Effector CD8-positive, alpha-beta T cell (primary cell): ENCODE data around the gene PAIP1.
"Not testable (repeated sequence)": the region's sequence is repeated elsewhere in the genome, so short reads cannot be mapped to it uniquely, and the experiment has no call there.

Experiments
- DNase-seq: peaks from one replicate; lab custom pipeline; 2025; lab: John Stamatoyannopoulos, UW
- total RNA-seq, 4 experiments: gene quantifications; one replicate each; lab custom pipeline; 2026; lab: John Stamatoyannopoulos, UW

Gene PAIP1, protein sequence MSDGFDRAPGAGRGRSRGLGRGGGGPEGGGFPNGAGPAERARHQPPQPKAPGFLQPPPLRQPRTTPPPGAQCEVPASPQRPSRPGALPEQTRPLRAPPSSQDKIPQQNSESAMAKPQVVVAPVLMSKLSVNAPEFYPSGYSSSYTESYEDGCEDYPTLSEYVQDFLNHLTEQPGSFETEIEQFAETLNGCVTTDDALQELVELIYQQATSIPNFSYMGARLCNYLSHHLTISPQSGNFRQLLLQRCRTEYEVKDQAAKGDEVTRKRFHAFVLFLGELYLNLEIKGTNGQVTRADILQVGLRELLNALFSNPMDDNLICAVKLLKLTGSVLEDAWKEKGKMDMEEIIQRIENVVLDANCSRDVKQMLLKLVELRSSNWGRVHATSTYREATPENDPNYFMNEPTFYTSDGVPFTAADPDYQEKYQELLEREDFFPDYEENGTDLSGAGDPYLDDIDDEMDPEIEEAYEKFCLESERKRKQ
- total RNA-seq, result 43.8 to 76.3 (median 56.0) reads per million in 4 experiments

DNA sequence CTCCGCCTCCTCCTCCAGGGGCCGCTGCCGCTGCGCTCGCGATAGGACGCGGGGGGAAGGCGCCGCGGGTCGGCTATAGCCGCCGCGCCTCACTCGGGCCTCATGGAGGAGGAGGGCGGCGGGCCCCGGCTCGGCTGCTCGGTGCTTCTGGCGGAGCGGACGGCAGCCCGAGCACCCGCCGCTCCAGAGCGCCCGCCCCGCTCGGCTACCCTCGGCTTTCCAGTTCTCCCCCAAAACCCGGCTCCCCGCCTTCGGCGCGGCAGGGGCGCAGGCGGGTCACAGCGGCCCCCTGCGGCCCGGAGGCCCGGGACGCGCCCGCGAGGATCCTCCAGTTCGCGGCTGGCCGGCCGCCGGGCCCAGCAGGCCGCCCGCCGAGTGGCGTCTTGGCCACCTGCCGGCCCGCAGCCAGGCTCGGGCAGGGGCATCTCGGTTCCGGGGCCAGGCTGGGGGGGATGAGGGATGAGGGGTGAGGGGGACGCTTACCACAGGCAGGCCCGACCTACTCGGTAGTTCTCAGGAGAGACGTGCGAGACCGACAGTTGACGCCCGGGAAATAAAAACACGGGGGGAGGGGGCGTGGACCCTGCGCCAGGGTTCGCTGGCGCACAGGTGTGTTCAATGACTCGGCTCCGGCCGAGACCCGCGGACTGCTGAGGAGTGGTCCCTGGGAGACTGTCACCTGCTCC is at the start of gene PAIP1:
PAIP1 (minus strand) TSS at position 221 of the 686 bp plus-strand sequence. CDS start 231 bp downstream, outside the sequence.
- DNase-seq, result peak; percentile 77

GRCh38 chr5:43606351-43606750 is 49.5 kb upstream of the PAIP1 start:
- no peak for DNase-seq

GRCh38 chr5:43604699-43605098 is 47.8 kb upstream of the PAIP1 start:
- no peak for DNase-seq

- DNase-seq, result peak; percentile 45
Observed at GRCh38 chr5:43603344-43604217, 46.7 kb upstream of the PAIP1 start.

- peak; percentile 63 for DNase-seq
Observed at GRCh38 chr5:43602461-43603343, 45.8 kb upstream of the PAIP1 start, which contains the start of gene NNT. TSS of gene NNT (plus strand) at chr5:43603180. CDS start at chr5:43609196, 6,016 bp downstream.

DNA sequence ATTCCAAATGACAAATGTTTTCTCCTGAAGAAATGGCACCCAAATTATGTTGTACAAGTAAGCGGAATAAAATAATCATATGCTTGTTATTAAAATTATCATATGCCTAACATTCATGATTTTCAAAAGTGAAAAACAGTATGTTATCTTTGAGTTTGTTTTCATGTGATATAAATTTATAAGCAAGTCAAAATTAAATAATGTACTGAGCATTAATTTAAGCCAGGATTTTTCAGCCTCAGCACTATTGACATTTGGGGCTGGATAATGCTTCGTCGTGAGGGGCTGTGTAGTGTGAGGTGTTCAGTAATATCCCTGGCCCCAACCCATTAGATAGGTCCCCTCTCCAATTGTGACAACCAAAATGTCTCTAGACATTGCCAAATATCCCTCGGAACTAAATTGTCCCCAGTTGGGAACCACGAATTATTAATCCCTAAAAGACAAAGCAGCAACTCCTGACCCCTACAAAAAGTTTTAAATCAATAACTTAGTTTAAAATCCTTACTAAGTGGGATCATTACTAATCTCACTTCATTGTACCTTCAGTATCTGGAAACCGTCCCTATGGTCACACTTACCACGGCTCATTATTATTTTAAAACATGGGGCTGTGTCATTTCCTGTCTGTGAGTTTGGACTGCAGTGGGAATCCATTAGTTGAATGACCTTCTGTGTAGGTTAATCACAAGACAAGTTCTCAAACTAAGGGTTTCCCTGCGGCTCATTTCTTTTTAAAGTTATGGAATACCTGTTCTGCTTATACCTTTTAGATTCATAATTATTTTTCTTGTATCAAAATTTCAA is 44.8 kb upstream of the PAIP1 start:
- no peak for DNase-seq

GRCh38 chr5:43598927-43599326 is 42.0 kb upstream of the PAIP1 start:
- DNase-seq, result not testable (repeated sequence)

DNA sequence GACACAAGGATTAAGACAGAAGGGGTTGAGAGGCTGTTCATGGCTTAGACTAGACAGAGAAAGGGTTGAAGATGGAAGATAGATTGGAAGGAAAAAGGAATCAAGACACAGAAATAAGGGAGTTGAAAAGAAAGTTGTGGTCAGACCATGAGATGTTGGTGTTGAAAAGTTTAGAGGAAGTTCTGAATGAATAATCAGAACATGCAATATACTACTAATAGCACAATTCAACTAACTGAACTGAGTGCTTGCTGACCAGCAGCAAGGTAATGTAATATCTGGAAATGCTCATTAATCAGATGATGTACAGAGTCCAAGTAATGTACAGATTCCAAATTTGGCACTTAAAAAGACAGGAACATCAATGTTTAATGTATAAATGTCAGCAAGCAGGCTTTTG is 35.5 kb upstream of the PAIP1 start:
- no peak for DNase-seq

- DNase-seq, result no peak
Observed at GRCh38 chr5:43590700-43591099, 33.8 kb upstream of the PAIP1 start.

- DNase-seq, result no peak
Observed at GRCh38 chr5:43589310-43589709, 32.4 kb upstream of the PAIP1 start.

- DNase-seq, result no peak
Observed at GRCh38 chr5:43588842-43589241, 32.0 kb upstream of the PAIP1 start.

DNA sequence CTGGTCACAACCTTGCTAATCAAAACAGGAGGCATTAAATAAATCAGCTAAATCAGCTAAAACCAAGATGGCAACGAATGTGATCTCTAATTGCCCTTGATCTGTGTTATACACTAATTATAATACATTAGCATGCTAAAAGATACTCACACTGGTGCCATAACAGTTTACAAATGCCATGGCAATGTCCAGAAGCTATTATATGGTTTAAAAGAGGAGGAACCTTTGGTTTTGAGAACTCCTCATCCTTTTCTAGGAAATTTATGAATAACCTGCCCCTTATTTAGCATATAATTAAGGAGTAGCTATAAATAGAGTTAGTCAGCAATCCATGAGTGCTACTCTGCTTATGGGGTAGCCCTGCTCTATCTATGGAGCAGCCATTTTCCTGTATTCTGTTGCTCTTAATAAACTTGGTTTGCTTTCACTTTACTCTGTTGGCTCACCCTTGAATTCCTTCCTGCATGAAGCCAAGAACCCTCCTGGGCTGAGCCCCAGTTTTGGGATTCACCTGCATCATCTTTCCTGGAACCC is 27.4 kb upstream of the PAIP1 start:
- DNase-seq, result no peak

- no peak for DNase-seq
Observed at GRCh38 chr5:43583724-43584123, 26.8 kb upstream of the PAIP1 start.

- DNase-seq, result no peak
Observed at GRCh38 chr5:43582082-43583005, 25.5 kb upstream of the PAIP1 start.

DNA sequence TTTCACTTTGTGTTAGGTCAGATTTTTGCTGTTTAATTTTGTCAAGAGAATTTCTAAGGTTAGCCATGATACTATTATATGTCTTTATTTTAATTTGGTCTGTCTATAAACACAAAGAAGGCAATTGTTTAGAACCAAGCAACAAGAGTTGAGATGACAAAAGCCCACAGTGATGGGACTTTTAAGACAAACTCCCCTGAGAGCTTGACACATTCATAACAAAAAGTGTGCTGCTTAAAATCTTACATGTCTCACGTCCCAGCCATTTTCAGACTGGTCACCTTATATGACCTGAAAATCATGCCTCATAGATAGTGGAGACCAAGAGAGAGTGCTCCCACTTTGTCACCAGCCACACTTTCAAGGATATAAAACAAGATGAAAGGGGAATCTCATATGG is 24.5 kb upstream of the PAIP1 start:
- DNase-seq, result no peak

DNA sequence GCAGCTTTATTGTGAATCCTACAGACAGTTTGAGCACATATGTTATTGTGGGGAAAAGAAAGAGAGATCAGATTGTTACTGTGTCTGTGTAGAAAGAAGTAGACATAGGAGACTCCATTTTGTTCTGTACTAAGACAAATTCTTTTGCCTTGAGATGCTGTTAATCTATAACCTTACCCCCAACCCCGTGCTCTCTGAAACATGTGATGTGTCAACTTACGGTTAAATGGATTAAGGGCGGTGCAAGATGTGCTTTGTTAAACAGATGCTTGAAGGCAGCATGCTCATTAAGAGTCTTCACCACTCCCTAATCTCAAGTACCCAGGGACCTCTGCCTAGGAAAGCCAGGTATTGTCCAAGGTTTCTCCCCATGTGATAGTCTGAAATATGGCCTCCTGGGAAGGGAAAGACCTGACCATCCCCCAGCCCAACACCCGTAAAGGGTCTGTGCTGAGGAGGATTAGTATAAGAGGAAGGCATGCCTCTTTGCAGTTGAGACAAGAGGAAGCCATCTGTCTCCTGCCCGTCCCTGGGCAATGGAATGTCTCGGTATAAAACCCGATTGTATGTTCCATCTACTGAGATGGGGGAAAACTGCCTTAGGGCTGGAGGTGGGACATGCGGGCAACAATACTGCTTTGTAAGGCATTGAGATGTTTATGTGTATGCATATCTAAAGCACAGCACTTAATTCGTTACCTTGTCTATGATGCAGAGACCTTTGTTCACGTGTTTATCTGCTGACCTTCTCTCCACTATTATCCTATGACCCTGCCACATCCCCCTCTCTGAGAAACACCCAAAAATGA is 23.7 kb upstream of the PAIP1 start:
- DNase-seq, result not testable (repeated sequence)

GRCh38 chr5:43573058-43573457 is 16.2 kb upstream of the PAIP1 start:
- no peak for DNase-seq

DNA sequence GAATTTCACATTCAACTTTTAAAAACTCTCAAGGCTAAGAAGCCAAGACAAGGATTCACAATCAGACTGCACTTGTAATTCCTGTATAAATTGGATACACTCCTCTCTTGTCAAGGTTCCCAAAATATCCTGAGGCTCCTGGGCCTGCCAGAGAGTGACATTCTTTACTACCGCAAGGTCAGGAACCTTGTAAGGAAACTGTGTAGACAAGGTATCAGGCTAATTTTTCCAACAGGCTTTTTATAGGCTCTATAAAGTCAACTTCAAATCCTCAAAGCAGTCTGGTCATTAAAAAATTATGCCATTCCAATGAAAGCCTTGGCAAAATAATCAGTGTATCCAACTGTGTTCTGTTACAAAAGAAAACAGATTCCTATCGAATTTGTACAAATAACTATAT is 15.5 kb upstream of the PAIP1 start:
- DNase-seq, result no peak
